Measurements from ENCODE around the gene TSPO2.
A peak's percentile ranks its signal among the peaks of the same experiment; 100 is the strongest.

The TSPO2 gene

GRCh38 chr6:41088451-41088850, 46.2 kb downstream of the TSPO2 start:
- no peak overlapping the region for H3K4me3 Mint-ChIP-seq
- DNase-seq (ENCODE audit: low spot score in 2 of 2) (no peak), ATAC-seq (ENCODE audit: low read depth) (no peak)
- no peak overlapping the region for H3K27ac Mint-ChIP-seq
- no peaks in the 10 kb centered on the region for H3K27me3 Mint-ChIP-seq
- H3K36me3 Mint-ChIP-seq, result peaks cover 30% of the 10 kb centered on the region
- no peaks in the 10 kb centered on the region for H3K9me3 Mint-ChIP-seq
- no peaks in the 10 kb centered on the region for H3K4me1 Mint-ChIP-seq

- no peaks in the 10 kb centered on the region for H3K9me3 Mint-ChIP-seq
- no peaks in the 10 kb centered on the region for H3K27me3 Mint-ChIP-seq
- ATAC-seq (ENCODE audit: low read depth) (no peak), DNase-seq (ENCODE audit: low spot score in 2 of 2) (no peak)
- peaks cover 29% of the 10 kb centered on the region for H3K36me3 Mint-ChIP-seq
- H3K4me1 Mint-ChIP-seq, result no peaks in the 10 kb centered on the region
- H3K4me3 Mint-ChIP-seq, result no peak overlapping the region
- H3K27ac Mint-ChIP-seq, result no peak overlapping the region
Observed at GRCh38 chr6:41090841-41091761, 48.8 kb downstream of the TSPO2 start.

GRCh38 chr6:41092421-41093140, 50.3 kb downstream of the TSPO2 start:
- Mint-ChIP-seq H3K36me3 (peaks cover 34% of the 10 kb centered on the region), H3K27ac (no peak overlapping the region), H3K4me1 (no peaks in the 10 kb centered on the region), H3K4me3 (no peak overlapping the region), H3K27me3 (no peaks in the 10 kb centered on the region), H3K9me3 (no peaks in the 10 kb centered on the region)
- ATAC-seq (ENCODE audit: low read depth) (peak; percentile 39), DNase-seq (ENCODE audit: low spot score in 2 of 2) (no peak)

- H3K4me1 Mint-ChIP-seq, result no peaks in the 10 kb centered on the region
- peaks cover 41% of the 10 kb centered on the region for H3K36me3 Mint-ChIP-seq
- H3K27me3 Mint-ChIP-seq, result no peaks in the 10 kb centered on the region
- no peaks in the 10 kb centered on the region for H3K9me3 Mint-ChIP-seq
- H3K27ac Mint-ChIP-seq, result no peak overlapping the region
- H3K4me3 Mint-ChIP-seq, result no peak overlapping the region
- DNase-seq (ENCODE audit: low spot score in 2 of 2), result no peak
- ATAC-seq (ENCODE audit: low read depth), result no peak
Observed at GRCh38 chr6:41093729-41094128, 51.5 kb downstream of the TSPO2 start.

All from memory B cell (primary cell).